Astrocyte (in vitro differentiated cells and primary cell): Measurements from ENCODE around the gene LTK. TPM values are rescaled to one million over a fixed set of nuclear protein-coding genes. Genes with fewer than 3 reads are reported as not detected.

Source experiments
- DNase-seq: peaks from one replicate; pipeline ENCODE4 v3.0.0-alpha.2; 2010; ENCODE audit warnings: low read depth
- FAIRE-seq: peaks from 2 replicates; lab custom pipeline; 2011; peaks lifted over from hg19 to GRCh38; lab: Jason Lieb, UNC
- H2AFZ ChIP-seq: 2 replicates; pipeline ENCODE4 v1.6.0; 2012; ENCODE audit warnings: low read depth, low read length, inconsistent platforms
- H3K27ac ChIP-seq: 2 replicates; pipeline ENCODE4 v1.5.1; 2011; ENCODE audit warnings: low read depth, low read length, inconsistent platforms
- H3K27me3 ChIP-seq: 2 replicates; pipeline ENCODE4 v1.6.0; 2011; ENCODE audit warnings: low read length, inconsistent platforms; ENCODE audit not compliant: insufficient read depth
- H3K36me3 ChIP-seq: 2 replicates; pipeline ENCODE4 v1.5.1; 2011; ENCODE audit warnings: low read length, inconsistent platforms; ENCODE audit not compliant: insufficient read depth
- H3K4me1 ChIP-seq: 2 replicates; pipeline ENCODE4 v1.5.1; 2011; ENCODE audit warnings: low read length, inconsistent platforms; ENCODE audit not compliant: insufficient read depth
- H3K4me2 ChIP-seq: 2 replicates; pipeline ENCODE4 v1.6.0; 2012; ENCODE audit warnings: low read length, inconsistent platforms
- H3K4me3 ChIP-seq: 2 replicates; pipeline ENCODE4 v1.5.1; 2011; ENCODE audit warnings: low read depth, mild to moderate bottlenecking, low read length, inconsistent platforms; ENCODE audit not compliant: insufficient read depth
- H3K79me2 ChIP-seq: 2 replicates; pipeline ENCODE4 v1.6.0; 2012; ENCODE audit warnings: mild to moderate bottlenecking, low read length, inconsistent platforms; ENCODE audit not compliant: insufficient read depth
- H3K9ac ChIP-seq: 2 replicates; pipeline ENCODE4 v1.6.0; 2012; ENCODE audit warnings: mild to moderate bottlenecking, low read length, inconsistent platforms
- H3K9me3 ChIP-seq: 2 replicates; pipeline ENCODE4 v1.5.1; 2012; ENCODE audit warnings: low read depth, mild to moderate bottlenecking, low read length, inconsistent platforms; ENCODE audit not compliant: insufficient read depth
- H4K20me1 ChIP-seq: 2 replicates; pipeline ENCODE4 v1.6.0; 2012; ENCODE audit warnings: low read length, inconsistent platforms; ENCODE audit not compliant: insufficient read depth
- H3K27ac Mint-ChIP-seq: one replicate; pipeline ENCODE4 v1.8.0; 2021; ENCODE audit warnings: mild to moderate bottlenecking, mixed read lengths; ENCODE audit not compliant: unreplicated experiment
- H3K27me3 Mint-ChIP-seq: one replicate; pipeline ENCODE4 v1.8.0; 2021; ENCODE audit warnings: low read depth, mixed read lengths; ENCODE audit not compliant: unreplicated experiment
- H3K36me3 Mint-ChIP-seq: one replicate; pipeline ENCODE4 v1.8.0; 2021; ENCODE audit warnings: low read depth, mixed read lengths; ENCODE audit not compliant: unreplicated experiment
- H3K4me1 Mint-ChIP-seq: one replicate; pipeline ENCODE4 v1.8.0; 2021; ENCODE audit warnings: low read depth, mixed read lengths; ENCODE audit not compliant: unreplicated experiment
- H3K4me3 Mint-ChIP-seq: one replicate; pipeline ENCODE4 v1.8.0; 2021; ENCODE audit warnings: mild to moderate bottlenecking, moderate library complexity, mixed read lengths; ENCODE audit not compliant: unreplicated experiment
- H3K9me3 Mint-ChIP-seq: one replicate; pipeline ENCODE4 v1.8.0; 2021; ENCODE audit warnings: mild to moderate bottlenecking, mixed read lengths; ENCODE audit not compliant: unreplicated experiment
- EZH2 ChIP-seq: IDR thresholded peaks from 2 replicates; pipeline ENCODE4 v1.6.1; 2012; ENCODE audit warnings: mild to moderate bottlenecking, low read length, inconsistent platforms; ENCODE audit not compliant: insufficient read depth
- total RNA-seq: library from RNA; stranded (reverse); gene quantifications from 2 replicates; pipeline ENCODE4 v1.2.1, GENCODE V29; 2021
- TF ChIP-seq, protein P1 (sequence below): IDR thresholded peaks from 2 replicates; pipeline ENCODE4 v1.5.1; 2011; ENCODE audit warnings: low read depth, mild to moderate bottlenecking, inconsistent platforms, low read length, moderate library complexity; ENCODE audit not compliant: insufficient read depth

LTK gene
- total RNA-seq, 1 donor from 2014 or later, result 0.14 TPM

DNA sequence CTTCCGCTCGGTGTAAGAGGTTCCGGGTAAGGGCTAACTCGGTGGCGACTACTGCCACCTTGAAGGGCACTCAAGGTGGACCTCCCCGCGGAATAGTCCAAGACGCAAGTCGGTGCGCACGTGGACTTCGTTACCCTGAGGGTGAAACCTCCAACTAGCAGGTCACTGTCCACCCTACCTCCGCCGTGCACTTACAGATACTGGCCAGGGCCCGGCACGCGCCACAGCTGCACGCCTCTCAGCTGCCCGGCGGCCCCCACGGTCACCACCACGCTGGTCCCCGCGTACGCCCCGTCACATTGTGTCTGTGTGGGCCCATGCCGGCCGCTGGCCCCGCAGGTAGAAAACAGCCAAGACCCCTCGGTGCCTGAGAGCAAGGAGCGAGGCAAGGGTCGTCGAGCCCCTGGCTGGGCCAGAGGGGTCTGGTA is 1.1 kb downstream of the LTK start:
- FAIRE-seq, result no peak
- peak overlapping the region; percentile 73 for H3K4me2 ChIP-seq
- no peaks in the 10 kb centered on the region for H4K20me1 ChIP-seq
- no peak overlapping the region for H3K27ac ChIP-seq
- TF ChIP-seq, protein P1, sequence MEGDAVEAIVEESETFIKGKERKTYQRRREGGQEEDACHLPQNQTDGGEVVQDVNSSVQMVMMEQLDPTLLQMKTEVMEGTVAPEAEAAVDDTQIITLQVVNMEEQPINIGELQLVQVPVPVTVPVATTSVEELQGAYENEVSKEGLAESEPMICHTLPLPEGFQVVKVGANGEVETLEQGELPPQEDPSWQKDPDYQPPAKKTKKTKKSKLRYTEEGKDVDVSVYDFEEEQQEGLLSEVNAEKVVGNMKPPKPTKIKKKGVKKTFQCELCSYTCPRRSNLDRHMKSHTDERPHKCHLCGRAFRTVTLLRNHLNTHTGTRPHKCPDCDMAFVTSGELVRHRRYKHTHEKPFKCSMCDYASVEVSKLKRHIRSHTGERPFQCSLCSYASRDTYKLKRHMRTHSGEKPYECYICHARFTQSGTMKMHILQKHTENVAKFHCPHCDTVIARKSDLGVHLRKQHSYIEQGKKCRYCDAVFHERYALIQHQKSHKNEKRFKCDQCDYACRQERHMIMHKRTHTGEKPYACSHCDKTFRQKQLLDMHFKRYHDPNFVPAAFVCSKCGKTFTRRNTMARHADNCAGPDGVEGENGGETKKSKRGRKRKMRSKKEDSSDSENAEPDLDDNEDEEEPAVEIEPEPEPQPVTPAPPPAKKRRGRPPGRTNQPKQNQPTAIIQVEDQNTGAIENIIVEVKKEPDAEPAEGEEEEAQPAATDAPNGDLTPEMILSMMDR, result no peak
- TF ChIP-seq EZH2, result peak; percentile 53
- H3K4me3 ChIP-seq, result no peak overlapping the region
- H3K9me3 ChIP-seq, result no peaks in the 10 kb centered on the region
- H3K27me3 Mint-ChIP-seq, result peaks cover 60% of the 10 kb centered on the region
- DNase-seq, result no peak
- H3K27ac Mint-ChIP-seq, result peak overlapping the region; percentile 81
- no peak overlapping the region for H3K4me3 Mint-ChIP-seq
- H3K36me3 Mint-ChIP-seq, result peaks cover 14% of the 10 kb centered on the region
- H3K36me3 ChIP-seq, result no peaks in the 10 kb centered on the region
- H3K4me1 ChIP-seq, result peaks cover 14% of the 10 kb centered on the region
- H2AFZ ChIP-seq, result no peak overlapping the region
- peaks cover 2% of the 10 kb centered on the region for H3K9me3 Mint-ChIP-seq
- no peaks in the 10 kb centered on the region for H3K79me2 ChIP-seq
- H3K4me1 Mint-ChIP-seq, result no peaks in the 10 kb centered on the region
- H3K27me3 ChIP-seq, result peaks cover 35% of the 10 kb centered on the region
- H3K9ac ChIP-seq, result no peak overlapping the region

DNA sequence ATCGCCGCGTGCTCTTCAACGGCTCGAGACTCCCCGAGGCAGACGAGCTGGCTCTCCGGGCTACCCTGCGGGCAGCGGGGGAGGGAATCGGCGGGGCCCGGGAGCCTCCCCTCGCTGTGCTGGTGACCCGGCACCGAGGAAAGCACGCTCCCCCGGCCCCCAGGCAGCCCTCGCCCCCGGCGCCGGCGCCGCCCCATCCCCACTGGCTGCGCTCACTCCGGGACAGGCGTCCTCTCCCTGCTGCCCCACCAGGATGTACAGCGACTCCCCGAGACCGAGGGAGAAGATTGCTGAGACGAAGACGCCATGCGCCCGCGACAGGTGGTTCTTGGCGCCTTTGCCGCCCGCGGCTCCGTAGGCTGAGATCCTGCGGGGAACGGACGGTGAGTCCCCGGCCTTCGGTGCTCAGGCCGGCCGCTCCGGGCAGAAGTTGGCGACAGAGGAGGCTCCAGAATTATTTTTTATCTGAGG is 1.7 kb downstream of the LTK start:
- H3K36me3 ChIP-seq, result no peaks in the 10 kb centered on the region
- Mint-ChIP-seq H3K9me3 (peaks cover 2% of the 10 kb centered on the region), H3K27me3 (peaks cover 66% of the 10 kb centered on the region), H3K27ac (no peak overlapping the region), H3K36me3 (peaks cover 14% of the 10 kb centered on the region), H3K4me1 (no peaks in the 10 kb centered on the region), H3K4me3 (no peak overlapping the region)
- DNase-seq, result no peak
- H3K9ac ChIP-seq, result no peak overlapping the region
- peaks cover 14% of the 10 kb centered on the region for H3K4me1 ChIP-seq
- no peaks in the 10 kb centered on the region for H3K9me3 ChIP-seq
- no peak for FAIRE-seq
- peaks cover 35% of the 10 kb centered on the region for H3K27me3 ChIP-seq
- no peak overlapping the region for H2AFZ ChIP-seq
- H3K4me3 ChIP-seq, result no peak overlapping the region
- TF ChIP-seq EZH2, result peak; percentile 52
- TF ChIP-seq, protein P1, result no peak
- no peaks in the 10 kb centered on the region for H4K20me1 ChIP-seq
- H3K4me2 ChIP-seq, result peak overlapping the region; percentile 73
- H3K79me2 ChIP-seq, result no peaks in the 10 kb centered on the region
- H3K27ac ChIP-seq, result no peak overlapping the region

DNA sequence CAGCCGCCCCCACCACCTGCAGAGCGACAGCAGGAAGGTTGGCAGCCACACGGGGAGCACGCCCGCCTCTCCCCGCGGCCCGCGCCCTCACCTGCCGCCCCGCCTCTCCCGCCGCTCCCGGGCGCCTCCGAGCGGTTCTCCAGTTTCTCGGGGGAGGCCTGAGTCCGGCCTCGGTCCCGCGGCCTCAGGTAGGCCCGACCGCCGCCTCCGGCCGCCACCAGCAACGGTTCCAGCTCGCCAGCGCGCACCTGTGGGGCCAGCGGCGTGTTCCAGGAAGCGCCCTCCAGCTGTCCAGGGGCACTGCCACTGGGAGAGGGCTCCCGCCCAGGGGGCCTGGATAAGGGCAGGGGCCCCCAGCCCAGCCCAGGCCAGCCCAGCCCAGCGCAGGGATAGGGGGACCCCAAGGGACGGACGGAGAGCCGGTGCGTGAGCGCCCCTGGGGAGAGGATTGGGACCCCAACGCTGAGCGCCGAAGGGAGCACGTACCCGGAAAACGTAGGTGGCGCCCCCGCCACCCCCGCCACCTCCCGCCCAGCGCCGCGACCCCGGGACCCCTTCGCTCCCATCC is 2.2 kb downstream of the LTK start:
- Histone ChIP-seq H3K27ac (no peak overlapping the region), H3K36me3 (no peaks in the 10 kb centered on the region), H2AFZ (no peak overlapping the region), H3K9me3 (no peaks in the 10 kb centered on the region), H3K9ac (no peak overlapping the region), H3K27me3 (peaks cover 35% of the 10 kb centered on the region), H4K20me1 (no peaks in the 10 kb centered on the region), H3K4me3 (no peak overlapping the region), H3K4me2 (no peak overlapping the region), H3K79me2 (no peaks in the 10 kb centered on the region), H3K4me1 (peaks cover 14% of the 10 kb centered on the region)
- Mint-ChIP-seq H3K36me3 (peaks cover 12% of the 10 kb centered on the region), H3K9me3 (peaks cover 2% of the 10 kb centered on the region), H3K4me1 (no peaks in the 10 kb centered on the region), H3K27me3 (peaks cover 71% of the 10 kb centered on the region), H3K27ac (no peak overlapping the region), H3K4me3 (no peak overlapping the region)
- peak; percentile 93 for TF ChIP-seq EZH2
- TF ChIP-seq, protein P1, result no peak
- FAIRE-seq (no peak), DNase-seq (no peak)
